H9 (cell line): ENCODE measurements around the gene CD1C. TPM values are rescaled to one million over a fixed set of nuclear protein-coding genes. Genes with fewer than 3 reads are reported as not detected.
"Not testable (repeated sequence)": the region's sequence is repeated elsewhere in the genome, so short reads cannot be mapped to it uniquely, and the experiment has no call there.

Experiments used
- DNase-seq: peaks from one replicate; pipeline ENCODE4 v3.0.0-alpha.2; 2017
- H2AFZ ChIP-seq: one replicate; pipeline ENCODE4 v1.6.1; 2013; ENCODE audit warnings: mild to moderate bottlenecking, low read length, control low read depth, moderate library complexity
- H2AK5ac ChIP-seq: 2 replicates; pipeline ENCODE4 v1.6.1; 2013; ENCODE audit warnings: low read length, control low read depth, mixed read lengths; ENCODE audit not compliant: insufficient read length
- H2BK120ac ChIP-seq: one replicate; pipeline ENCODE4 v1.6.1; 2013; ENCODE audit warnings: low read depth, mild to moderate bottlenecking, low read length, control low read depth, inconsistent platforms; ENCODE audit not compliant: poor library complexity, severe bottlenecking
- H2BK12ac ChIP-seq: 2 replicates; pipeline ENCODE4 v1.6.1; 2013; ENCODE audit warnings: low read length, control low read depth, mixed read lengths, low read depth; ENCODE audit not compliant: insufficient read length
- H2BK15ac ChIP-seq: 2 replicates; pipeline ENCODE4 v1.6.1; 2013; ENCODE audit warnings: low read depth, low read length, control low read depth
- H2BK20ac ChIP-seq: one replicate; pipeline ENCODE4 v1.6.1; 2013; ENCODE audit warnings: low read depth, mild to moderate bottlenecking, low read length, control low read depth, inconsistent platforms; ENCODE audit not compliant: poor library complexity, severe bottlenecking
- H2BK5ac ChIP-seq: 2 replicates; pipeline ENCODE4 v1.6.1; 2013; ENCODE audit warnings: low read length, control low read depth, mixed read lengths; ENCODE audit not compliant: insufficient read length
- H3K14ac ChIP-seq: 2 replicates; pipeline ENCODE4 v1.6.1; 2013; ENCODE audit warnings: low read length, control low read depth; ENCODE audit not compliant: insufficient read depth
- H3K18ac ChIP-seq: 2 replicates; pipeline ENCODE4 v1.6.1; 2013; ENCODE audit warnings: low read depth, mild to moderate bottlenecking, mixed read lengths, low read length, control low read depth; ENCODE audit not compliant: insufficient read length
- H3K23ac ChIP-seq: 2 replicates; pipeline ENCODE4 v1.6.1; 2013; ENCODE audit warnings: low read length, control low read depth, mixed read lengths, low read depth; ENCODE audit not compliant: insufficient read length
- H3K23me2 ChIP-seq: 2 replicates; pipeline ENCODE4 v1.6.1; 2013; ENCODE audit warnings: low read depth, mild to moderate bottlenecking, mixed read lengths, low read length, control low read depth; ENCODE audit not compliant: insufficient read length, poor library complexity, severe bottlenecking
- H3K27ac ChIP-seq: 2 replicates; pipeline ENCODE4 v1.5.1; 2013; ENCODE audit warnings: low read length, control low read depth, mixed read lengths, low read depth; ENCODE audit not compliant: insufficient read length
- H3K27me3 ChIP-seq: 2 replicates; pipeline ENCODE4 v1.6.1; 2013; ENCODE audit warnings: low read length, control low read depth, inconsistent platforms; ENCODE audit not compliant: insufficient read depth
- H3K4ac ChIP-seq: 2 replicates; pipeline ENCODE4 v1.6.1; 2013; ENCODE audit warnings: low read depth, mild to moderate bottlenecking, control low read depth, inconsistent platforms, low read length, moderate library complexity
- H3K4me1 ChIP-seq: 2 replicates; pipeline ENCODE4 v1.6.1; 2013; ENCODE audit warnings: low read length, control low read depth, inconsistent platforms; ENCODE audit not compliant: insufficient read depth
- H3K4me2 ChIP-seq: 2 replicates; pipeline ENCODE4 v1.6.1; 2013; ENCODE audit warnings: low read length, control low read depth, mixed read lengths; ENCODE audit not compliant: insufficient read length, insufficient read depth
- H3K56ac ChIP-seq: 2 replicates; pipeline ENCODE4 v1.6.1; 2013; ENCODE audit warnings: low read depth, mild to moderate bottlenecking, mixed read lengths, low read length, control low read depth; ENCODE audit not compliant: insufficient read length
- H3K79me1 ChIP-seq: 2 replicates; pipeline ENCODE4 v1.6.1; 2013; ENCODE audit warnings: low read depth, mild to moderate bottlenecking, moderate library complexity, low read length, control low read depth, inconsistent platforms; ENCODE audit not compliant: insufficient read depth, poor library complexity, severe bottlenecking
- H3K79me2 ChIP-seq: 2 replicates; pipeline ENCODE4 v1.6.1; 2013; ENCODE audit warnings: low read length, control low read depth, inconsistent platforms; ENCODE audit not compliant: insufficient read depth
- H3K9ac ChIP-seq: 2 replicates; pipeline ENCODE4 v1.6.1; 2013; ENCODE audit warnings: low read length, control low read depth, mixed read lengths; ENCODE audit not compliant: insufficient read length; ENCODE audit errors: extremely low read depth
- H3K9me3 ChIP-seq: one replicate; pipeline ENCODE4 v1.6.1; 2013; ENCODE audit warnings: low read depth, low read length, inconsistent platforms; ENCODE audit not compliant: control insufficient read depth
- H3T11ph ChIP-seq: one replicate; pipeline ENCODE4 v1.6.1; 2013; ENCODE audit warnings: mild to moderate bottlenecking, low read length, control low read depth, inconsistent platforms
- H4K20me1 ChIP-seq: one replicate; pipeline ENCODE4 v1.6.1; 2013; ENCODE audit not compliant: control insufficient read depth, insufficient read length, insufficient read depth
- H4K5ac ChIP-seq: 2 replicates; pipeline ENCODE4 v1.6.1; 2013; ENCODE audit warnings: low read depth, mild to moderate bottlenecking, mixed read lengths, low read length, control low read depth; ENCODE audit not compliant: insufficient read length
- H4K8ac ChIP-seq: replicated peaks from 2 replicates; pipeline ENCODE4 v1.6.1; 2013; ENCODE audit warnings: low read length, control low read depth, mixed read lengths, low read depth; ENCODE audit not compliant: insufficient read length
- H4K91ac ChIP-seq: 2 replicates; pipeline ENCODE4 v1.6.1; 2013; ENCODE audit warnings: low read depth, mild to moderate bottlenecking, moderate library complexity, mixed read lengths, low read length, control low read depth; ENCODE audit not compliant: insufficient read length
- H3K27ac Mint-ChIP-seq, 3 experiments: 2 replicates in 2 of 3; 3 replicates in 1 of 3; pipeline ENCODE4 v1.8.0; 2020 to 2021; ENCODE audit warnings: mixed read lengths in 3 of 3, mild to moderate bottlenecking in 1 of 3, moderate library complexity in 1 of 3
- H3K27me3 Mint-ChIP-seq: 2 replicates; pipeline ENCODE4 v1.8.0; 2021; ENCODE audit warnings: low read depth, mild to moderate bottlenecking, moderate library complexity, mixed read lengths
- H3K36me3 Mint-ChIP-seq, 3 experiments: 2 replicates in 2 of 3; 3 replicates in 1 of 3; pipeline ENCODE4 v1.8.0; 2020 to 2021; ENCODE audit warnings: low read depth in 3 of 3, mixed read lengths in 3 of 3; ENCODE audit not compliant: insufficient read depth in 1 of 3
- H3K4me1 Mint-ChIP-seq, 2 experiments: 2 replicates each; pipeline ENCODE4 v1.8.0; 2020; ENCODE audit warnings: mixed read lengths in 2 of 2
- H3K4me3 Mint-ChIP-seq, 2 experiments: 2 replicates in 1 of 2; 3 replicates in 1 of 2; pipeline ENCODE4 v1.8.0; 2020 to 2021; ENCODE audit warnings: mild to moderate bottlenecking in 2 of 2, mixed read lengths in 2 of 2, moderate library complexity in 1 of 2
- H3K9me3 Mint-ChIP-seq, 2 experiments: 2 replicates in 1 of 2; 3 replicates in 1 of 2; pipeline ENCODE4 v1.8.0; 2020; ENCODE audit warnings: mild to moderate bottlenecking in 2 of 2, mixed read lengths in 2 of 2, moderate library complexity in 1 of 2
- CTCF ChIP-seq: fragments of 200-600 bp; sonication (generic); conservative IDR thresholded peaks from 3 replicates; pipeline ENCODE4 v1.8.0; 2021; ENCODE audit warnings: antibody characterized with exemption, mild to moderate bottlenecking
- WGBS: extraction: QIAGEN DNeasy Blood & Tissue Kit; methylation state at CpG from one replicate; pipeline ENCODE4 v1.1.7; 2013; ENCODE audit warnings: missing lambda C conversion rate, low lambda C conversion rate, mixed read lengths; ENCODE audit not compliant: insufficient read length; ENCODE audit errors: extremely low coverage; 5-methylcytosine and 5-hydroxymethylcytosine counted together
- total RNA-seq: library from RNA; stranded (reverse); gene quantifications from 2 replicates; pipeline ENCODE4 v1.2.1, GENCODE V29; 2021

The CD1C gene
- total RNA-seq, 1 experiment from 2014 or later: not detected

GRCh38 chr1:158335213-158335532 lies 45.5 kb downstream of the CD1C start:
- H2BK15ac ChIP-seq: no peak overlapping the region
- no peak overlapping the region for H3K4me3 Mint-ChIP-seq
- H3K27me3 ChIP-seq: no peaks in the 10 kb centered on the region
- H4K5ac ChIP-seq: no peak overlapping the region
- no peak overlapping the region for H2AK5ac ChIP-seq
- H2BK5ac ChIP-seq: no peak overlapping the region
- H3K36me3 Mint-ChIP-seq: no peaks in the 10 kb centered on the region
- H3K4me1 Mint-ChIP-seq: no peaks in the 10 kb centered on the region
- no peak overlapping the region for H2AFZ ChIP-seq
- no peaks in the 10 kb centered on the region for H3K23me2 ChIP-seq
- H3K4me2 ChIP-seq: no peak overlapping the region
- H3K18ac ChIP-seq: no peak overlapping the region
- no peak overlapping the region for H3K4ac ChIP-seq
- H4K8ac ChIP-seq: no peak overlapping the region
- no peaks in the 10 kb centered on the region for H4K20me1 ChIP-seq
- no peak overlapping the region for H3K9ac ChIP-seq
- H3K27ac Mint-ChIP-seq: no peak overlapping the region
- H3K4me1 ChIP-seq: no peaks in the 10 kb centered on the region
- no peak overlapping the region for H2BK120ac ChIP-seq
- H3K23ac ChIP-seq: no peak overlapping the region
- H3K27ac ChIP-seq: no peak overlapping the region
- no peaks in the 10 kb centered on the region; the same call in none of the 2 replicates for H3K27me3 Mint-ChIP-seq
- TF ChIP-seq CTCF: no peak
- no peak overlapping the region for H2BK12ac ChIP-seq
- no peak overlapping the region for H2BK20ac ChIP-seq
- no peak overlapping the region for H3K14ac ChIP-seq
- H3K9me3 ChIP-seq: no peaks in the 10 kb centered on the region
- H3K56ac ChIP-seq: no peak overlapping the region
- H3K9me3 Mint-ChIP-seq: peaks cover 2% of the 10 kb centered on the region in 2 experiments; a peak in 3 of 5 replicates
- H3K79me2 ChIP-seq: no peaks in the 10 kb centered on the region
- DNase-seq: no peak
- H3K79me1 ChIP-seq: no peaks in the 10 kb centered on the region
- H4K91ac ChIP-seq: no peak overlapping the region
- no peak overlapping the region for H3T11ph ChIP-seq

GRCh38 chr1:158336413-158336812 lies 46.7 kb downstream of the CD1C start:
- not testable (repeated sequence) for H3K14ac ChIP-seq, H3K23ac ChIP-seq, H3K4me1 ChIP-seq, H4K91ac ChIP-seq, H4K8ac ChIP-seq, H3K36me3 Mint-ChIP-seq, H4K5ac ChIP-seq, H2BK15ac ChIP-seq, H3K4me2 ChIP-seq, H3K56ac ChIP-seq, H3K9me3 Mint-ChIP-seq, H3K4ac ChIP-seq, H2BK12ac ChIP-seq, H3K4me3 Mint-ChIP-seq, H3K27me3 ChIP-seq, H3K79me2 ChIP-seq, H3K4me1 Mint-ChIP-seq, H3K9ac ChIP-seq, H3K79me1 ChIP-seq, H3K27ac Mint-ChIP-seq, H2AK5ac ChIP-seq, H4K20me1 ChIP-seq, H2BK5ac ChIP-seq, H3K27me3 Mint-ChIP-seq, H3K27ac ChIP-seq, H3T11ph ChIP-seq, H2BK120ac ChIP-seq, H3K18ac ChIP-seq, H2BK20ac ChIP-seq, H2AFZ ChIP-seq, H3K9me3 ChIP-seq, H3K23me2 ChIP-seq
- no CpG with 5 or more reads among the region's 7 CpGs for WGBS
- peak; percentile 76 for DNase-seq
